Neural progenitor cell (in vitro differentiated cells): ENCODE measurements around the gene IL3RA. TPM values are rescaled to one million over a fixed set of nuclear protein-coding genes. Genes with fewer than 3 reads are reported as not detected.

Source experiments
- DNase-seq: peaks from one replicate; pipeline ENCODE4 v3.0.0-alpha.2; 2016; ENCODE audit warnings: low spot score
- H2AFZ ChIP-seq: fragments of 200-600 bp; sonication (generic); replicated peaks from 2 replicates; pipeline ENCODE4 v1.6.1; 2016; ENCODE audit warnings: antibody characterized with exemption
- H3F3A ChIP-seq: fragments of 200-600 bp; sonication (generic); 2 replicates; pipeline ENCODE4 v1.6.1; 2016; ENCODE audit warnings: antibody characterized with exemption, low read depth
- H3K27ac ChIP-seq: fragments of 200-600 bp; sonication (generic); 2 replicates; pipeline ENCODE4 v1.5.1; 2016; ENCODE audit warnings: mild to moderate bottlenecking
- H3K27me3 ChIP-seq: fragments of 200-600 bp; sonication (generic); 2 replicates; pipeline ENCODE4 v1.6.1; 2016; ENCODE audit warnings: mild to moderate bottlenecking, moderate library complexity
- H3K36me3 ChIP-seq: fragments of 200-600 bp; sonication (generic); 2 replicates; pipeline ENCODE4 v1.5.1; 2016
- H3K4me1 ChIP-seq: fragments of 200-600 bp; sonication (generic); 2 replicates; pipeline ENCODE4 v1.6.1; 2016; ENCODE audit warnings: mixed run types
- H3K4me2 ChIP-seq: fragments of 200-600 bp; sonication (generic); 2 replicates; pipeline ENCODE4 v1.6.1; 2016
- H3K4me3 ChIP-seq: fragments of 200-600 bp; sonication (generic); 2 replicates; pipeline ENCODE4 v1.5.1; 2016
- H3K79me2 ChIP-seq: fragments of 200-600 bp; sonication (generic); 2 replicates; pipeline ENCODE4 v1.6.1; 2016; ENCODE audit warnings: low read depth
- H3K9ac ChIP-seq: fragments of 200-600 bp; sonication (generic); 2 replicates; pipeline ENCODE4 v1.6.1; 2016
- H3K9me3 ChIP-seq: fragments of 200-600 bp; sonication (generic); 2 replicates; pipeline ENCODE4 v1.5.1; 2016; ENCODE audit warnings: low read depth
- H4K20me1 ChIP-seq: fragments of 200-600 bp; sonication (generic); 2 replicates; pipeline ENCODE4 v1.6.1; 2016; ENCODE audit warnings: low read depth
- H3K27ac Mint-ChIP-seq: 3 replicates; pipeline ENCODE4 v1.8.0; 2021; ENCODE audit warnings: mixed read lengths
- H3K27me3 Mint-ChIP-seq: 2 replicates; pipeline ENCODE4 v1.8.0; 2022; ENCODE audit warnings: low read depth, mild to moderate bottlenecking, inconsistent platforms, moderate library complexity, mixed read lengths; ENCODE audit not compliant: insufficient read depth
- H3K36me3 Mint-ChIP-seq: 3 replicates; pipeline ENCODE4 v1.8.0; 2021; ENCODE audit warnings: mixed read lengths
- H3K4me1 Mint-ChIP-seq: 3 replicates; pipeline ENCODE4 v1.8.0; 2021; ENCODE audit warnings: mixed read lengths
- H3K4me3 Mint-ChIP-seq: 3 replicates; pipeline ENCODE4 v1.8.0; 2021; ENCODE audit warnings: mild to moderate bottlenecking, moderate library complexity, mixed read lengths
- H3K9me3 Mint-ChIP-seq: 3 replicates; pipeline ENCODE4 v1.8.0; 2020; ENCODE audit warnings: mixed read lengths
- CTCF ChIP-seq: fragments of 200-600 bp; sonication (generic); IDR thresholded peaks from 2 replicates; pipeline ENCODE4 v1.5.1; 2017; ENCODE audit warnings: antibody characterized with exemption, mild to moderate bottlenecking
- EZH2 ChIP-seq: fragments of 200-600 bp; sonication (generic); IDR thresholded peaks from 2 replicates; pipeline ENCODE4 v1.6.1; 2017; ENCODE audit warnings: antibody characterized with exemption, mild to moderate bottlenecking, moderate library complexity
- EZH2phosphoT487 ChIP-seq: fragments of 200-600 bp; sonication (generic); IDR thresholded peaks from 2 replicates; pipeline ENCODE4 v1.6.1; 2017; ENCODE audit warnings: antibody characterized with exemption
- total RNA-seq: library from RNA; depleted of rRNA; stranded (reverse); fragments of >200 nt; gene quantifications from 2 replicates; pipeline ENCODE4 v1.2.3, GENCODE V29; 2015; ENCODE audit warnings: low replicate concordance

The IL3RA gene
- total RNA-seq: not detected in 2 replicates

GRCh38 chrX:1336331-1336943, at the start of gene IL3RA:
Gene IL3RA, plus strand, starts transcription at chrX:1336785. Its CDS starts 4,981 bp downstream, at chrX:1341766.
- no peaks in the 10 kb centered on the region for H3K36me3 ChIP-seq
- H3K4me1 Mint-ChIP-seq: no peaks in the 10 kb centered on the region
- no peak for DNase-seq
- TF ChIP-seq EZH2phosphoT487 (no peak), CTCF (no peak), EZH2 (no peak)
- no peaks in the 10 kb centered on the region for H3K79me2 ChIP-seq
- peaks cover 1% of the 10 kb centered on the region for H3K36me3 Mint-ChIP-seq
- no peaks in the 10 kb centered on the region for H3F3A ChIP-seq
- no peak within 1 kb of the TSS for H2AFZ ChIP-seq
- H3K4me3 ChIP-seq: no peak within 1 kb of the TSS
- no peaks in the 10 kb centered on the region for H3K27me3 ChIP-seq
- H3K27me3 Mint-ChIP-seq: no peaks in the 10 kb centered on the region
- no peak within 1 kb of the TSS for H3K4me2 ChIP-seq
- H3K9me3 Mint-ChIP-seq: peaks cover 3% of the 10 kb centered on the region
- H3K9ac ChIP-seq: no peak within 1 kb of the TSS
- H3K9me3 ChIP-seq: peaks cover 10% of the 10 kb centered on the region
- peak within 1 kb of the TSS; percentile 44 for H3K27ac Mint-ChIP-seq
- H3K27ac ChIP-seq: no peak within 1 kb of the TSS
- H4K20me1 ChIP-seq: no peaks in the 10 kb centered on the region
- H3K4me3 Mint-ChIP-seq: no peak within 1 kb of the TSS
- no peaks in the 10 kb centered on the region for H3K4me1 ChIP-seq

GRCh38 chrX:1289535-1289934, 47.0 kb upstream of the IL3RA start:
- no peak overlapping the region for H3K27ac Mint-ChIP-seq
- Histone ChIP-seq H3K4me3 (no peak overlapping the region), H3K9me3 (no peaks in the 10 kb centered on the region), H3K79me2 (no peaks in the 10 kb centered on the region), H3K9ac (no peak overlapping the region), H3K36me3 (no peaks in the 10 kb centered on the region), H4K20me1 (no peaks in the 10 kb centered on the region), H3K4me2 (no peak overlapping the region), H3K27me3 (no peaks in the 10 kb centered on the region), H3K4me1 (no peaks in the 10 kb centered on the region), H3K27ac (no peak overlapping the region), H3F3A (no peaks in the 10 kb centered on the region), H2AFZ (no peak overlapping the region)
- no peaks in the 10 kb centered on the region for H3K36me3 Mint-ChIP-seq
- H3K27me3 Mint-ChIP-seq: peaks cover 4% of the 10 kb centered on the region
- H3K9me3 Mint-ChIP-seq: peaks cover 8% of the 10 kb centered on the region
- H3K4me3 Mint-ChIP-seq: no peak overlapping the region
- H3K4me1 Mint-ChIP-seq: peaks cover 14% of the 10 kb centered on the region
- DNase-seq: no peak
- TF ChIP-seq EZH2phosphoT487 (no peak), CTCF (no peak), EZH2 (no peak)

GRCh38 chrX:1291110-1291740, 45.4 kb upstream of the IL3RA start:
- DNase-seq: no peak
- Mint-ChIP-seq H3K27ac (no peak overlapping the region), H3K36me3 (no peaks in the 10 kb centered on the region), H3K4me1 (peaks cover 14% of the 10 kb centered on the region), H3K27me3 (peaks cover 8% of the 10 kb centered on the region), H3K4me3 (no peak overlapping the region), H3K9me3 (peaks cover 19% of the 10 kb centered on the region)
- Histone ChIP-seq H2AFZ (no peak overlapping the region), H3K4me3 (no peak overlapping the region), H3K27ac (no peak overlapping the region), H3K9me3 (no peaks in the 10 kb centered on the region), H3F3A (no peaks in the 10 kb centered on the region), H3K4me2 (no peak overlapping the region), H3K27me3 (no peaks in the 10 kb centered on the region), H3K79me2 (no peaks in the 10 kb centered on the region), H3K36me3 (no peaks in the 10 kb centered on the region), H3K4me1 (no peaks in the 10 kb centered on the region), H4K20me1 (no peaks in the 10 kb centered on the region), H3K9ac (no peak overlapping the region)
- no peak for TF ChIP-seq EZH2phosphoT487
- no peak for TF ChIP-seq CTCF
- TF ChIP-seq EZH2: no peak
